ENCODE results near the gene HOXA4. TPM values are rescaled to one million over a fixed set of nuclear protein-coding genes. Genes with fewer than 3 reads are reported as not detected.
A peak's percentile ranks its signal among the peaks of the same experiment; 100 is the strongest.

HOXA4 gene
- total and polyA plus RNA-seq, 2 experiments from 2014 or later = not detected

DNA sequence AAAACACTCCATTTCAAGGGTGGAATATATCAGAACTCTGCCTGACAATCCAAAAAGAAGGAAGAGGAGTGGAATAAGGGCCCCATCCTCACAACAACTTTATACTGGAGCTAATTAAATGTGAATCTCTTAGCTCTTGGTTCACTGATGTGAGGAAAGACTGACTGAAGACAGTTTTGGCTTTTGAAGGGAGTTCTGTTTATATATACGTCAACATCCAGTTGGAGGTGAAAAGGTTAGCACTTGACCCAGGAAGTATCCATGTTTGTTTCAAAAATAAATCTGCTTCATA, 37.8 kb downstream of the HOXA4 start (continued):
- no peak for TF ChIP-seq EZH2 (IDR thresholded peaks at IDR 0.05; ENCODE audit: low read depth, unreplicated experiment)
- no peak for TF ChIP-seq ETS1 (IDR thresholded peaks at IDR 0.05)
- no peak for TF ChIP-seq EZH2phosphoT487 (IDR thresholded peaks at IDR 0.05; ENCODE audit: unreplicated experiment)

DNA sequence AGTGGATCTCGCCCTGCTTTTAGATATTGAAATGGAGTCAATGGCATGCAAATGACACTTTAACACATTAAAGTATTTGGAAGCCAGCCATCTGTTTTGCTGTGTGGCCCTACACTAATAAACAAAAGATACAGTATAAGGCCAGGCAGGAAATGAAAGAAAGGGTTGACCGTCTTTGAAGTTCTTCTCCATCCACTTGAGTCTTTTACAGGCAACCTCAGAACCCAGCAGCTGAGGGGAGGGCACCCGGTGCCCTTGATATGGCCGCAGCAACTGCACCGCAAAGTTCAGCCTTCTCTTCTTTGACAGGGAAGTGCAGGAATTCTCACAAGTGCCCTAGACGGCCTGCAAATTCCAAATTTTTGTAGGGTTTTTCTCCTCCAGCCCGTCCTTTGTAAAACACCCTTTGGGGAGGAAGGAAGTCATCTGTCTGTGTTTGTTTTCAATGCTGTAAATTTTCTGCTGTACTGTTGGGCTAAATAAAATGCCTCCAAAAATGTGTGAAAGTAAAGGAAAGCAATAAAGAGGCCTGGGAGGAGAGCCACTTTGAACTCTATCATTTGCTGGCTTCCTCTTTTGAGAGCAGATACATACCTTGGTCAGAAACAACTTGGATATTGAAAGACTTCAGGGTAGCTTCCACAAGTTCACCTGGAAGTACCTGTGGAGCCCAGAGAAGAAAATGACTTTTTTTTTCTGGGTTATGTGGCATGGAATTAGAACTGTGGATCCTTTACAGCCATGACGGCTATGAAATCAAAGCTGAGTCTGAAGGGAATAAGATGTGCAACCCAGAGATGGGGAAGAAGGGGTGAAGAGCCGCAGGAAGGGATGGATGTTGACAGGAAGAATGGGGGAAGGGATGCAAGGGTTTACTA, 38.4 kb downstream of the HOXA4 start:
- no peak overlapping the region for H2AFZ ChIP-seq
- DNase-seq (ENCODE audit: low spot score) (peak; percentile 83), ATAC-seq (peak; percentile 10)
- no peak overlapping the region for H3K27ac Mint-ChIP-seq
- H3F3A ChIP-seq (replicated peaks; ENCODE audit: low read depth) = peaks cover 36% of the 10 kb centered on the region
- no peaks in the 10 kb centered on the region for H3K36me3 ChIP-seq (ENCODE audit: insufficient read depth)
- no peaks in the 10 kb centered on the region for H3K36me3 Mint-ChIP-seq (ENCODE audit: low read depth)
- H3K9me2 ChIP-seq (ENCODE audit: insufficient read depth) = no peaks in the 10 kb centered on the region
- peaks cover 12% of the 10 kb centered on the region; the same call in 2 of the 3 replicates for H3K9me3 Mint-ChIP-seq
- H3K4me1 ChIP-seq (ENCODE audit: insufficient read depth) = peaks cover 51% of the 10 kb centered on the region
- H3K4me3 ChIP-seq = no peak overlapping the region
- H3K4me2 ChIP-seq = peak overlapping the region; percentile 33; the same call in 1 of the 2 replicates
- H3K27me3 Mint-ChIP-seq (ENCODE audit: insufficient read depth, low read depth, poor library complexity) = peaks cover 100% of the 10 kb centered on the region
- H3K27ac ChIP-seq (ENCODE audit: low read depth) = no peak overlapping the region
- H3K27me3 ChIP-seq (ENCODE audit: insufficient read depth) = peaks cover 100% of the 10 kb centered on the region
- no peaks in the 10 kb centered on the region for H3K79me2 ChIP-seq (replicated peaks; ENCODE audit: insufficient read depth)
- no peak overlapping the region; the same call in 2 of the 3 replicates for H3K4me3 Mint-ChIP-seq
- H4K20me1 ChIP-seq (replicated peaks; ENCODE audit: insufficient read depth) = peaks cover 46% of the 10 kb centered on the region
- peaks cover 42% of the 10 kb centered on the region for H3K4me1 Mint-ChIP-seq
- TF ChIP-seq ZNF462 (CRISPR knock-in tag; IDR thresholded peaks at IDR 0.05) = no peak
- TF ChIP-seq EZH2 (IDR thresholded peaks at IDR 0.05; ENCODE audit: low read depth, unreplicated experiment) = peak; percentile 86
- TF ChIP-seq, protein P1, sequence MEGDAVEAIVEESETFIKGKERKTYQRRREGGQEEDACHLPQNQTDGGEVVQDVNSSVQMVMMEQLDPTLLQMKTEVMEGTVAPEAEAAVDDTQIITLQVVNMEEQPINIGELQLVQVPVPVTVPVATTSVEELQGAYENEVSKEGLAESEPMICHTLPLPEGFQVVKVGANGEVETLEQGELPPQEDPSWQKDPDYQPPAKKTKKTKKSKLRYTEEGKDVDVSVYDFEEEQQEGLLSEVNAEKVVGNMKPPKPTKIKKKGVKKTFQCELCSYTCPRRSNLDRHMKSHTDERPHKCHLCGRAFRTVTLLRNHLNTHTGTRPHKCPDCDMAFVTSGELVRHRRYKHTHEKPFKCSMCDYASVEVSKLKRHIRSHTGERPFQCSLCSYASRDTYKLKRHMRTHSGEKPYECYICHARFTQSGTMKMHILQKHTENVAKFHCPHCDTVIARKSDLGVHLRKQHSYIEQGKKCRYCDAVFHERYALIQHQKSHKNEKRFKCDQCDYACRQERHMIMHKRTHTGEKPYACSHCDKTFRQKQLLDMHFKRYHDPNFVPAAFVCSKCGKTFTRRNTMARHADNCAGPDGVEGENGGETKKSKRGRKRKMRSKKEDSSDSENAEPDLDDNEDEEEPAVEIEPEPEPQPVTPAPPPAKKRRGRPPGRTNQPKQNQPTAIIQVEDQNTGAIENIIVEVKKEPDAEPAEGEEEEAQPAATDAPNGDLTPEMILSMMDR (conservative IDR thresholded peaks at IDR 0.05; ENCODE audit: low read depth in 2 of 2) = no peak
- no peak for TF ChIP-seq POLR2AphosphoS5 (IDR thresholded peaks at IDR 0.05; ENCODE audit: low read depth)
- peak; percentile 75 for TF ChIP-seq EZH2phosphoT487 (IDR thresholded peaks at IDR 0.05; ENCODE audit: unreplicated experiment)
- TF ChIP-seq CREB1 (CRISPR knock-in tag; IDR thresholded peaks at IDR 0.05; ENCODE audit: low read depth) = no peak
- no peak for TF ChIP-seq ZNF114 (CRISPR knock-in tag; IDR thresholded peaks at IDR 0.05)
- TF ChIP-seq STAT1 (IDR thresholded peaks at IDR 0.05; ENCODE audit: unreplicated experiment) = no peak
- TF ChIP-seq, protein P2, sequence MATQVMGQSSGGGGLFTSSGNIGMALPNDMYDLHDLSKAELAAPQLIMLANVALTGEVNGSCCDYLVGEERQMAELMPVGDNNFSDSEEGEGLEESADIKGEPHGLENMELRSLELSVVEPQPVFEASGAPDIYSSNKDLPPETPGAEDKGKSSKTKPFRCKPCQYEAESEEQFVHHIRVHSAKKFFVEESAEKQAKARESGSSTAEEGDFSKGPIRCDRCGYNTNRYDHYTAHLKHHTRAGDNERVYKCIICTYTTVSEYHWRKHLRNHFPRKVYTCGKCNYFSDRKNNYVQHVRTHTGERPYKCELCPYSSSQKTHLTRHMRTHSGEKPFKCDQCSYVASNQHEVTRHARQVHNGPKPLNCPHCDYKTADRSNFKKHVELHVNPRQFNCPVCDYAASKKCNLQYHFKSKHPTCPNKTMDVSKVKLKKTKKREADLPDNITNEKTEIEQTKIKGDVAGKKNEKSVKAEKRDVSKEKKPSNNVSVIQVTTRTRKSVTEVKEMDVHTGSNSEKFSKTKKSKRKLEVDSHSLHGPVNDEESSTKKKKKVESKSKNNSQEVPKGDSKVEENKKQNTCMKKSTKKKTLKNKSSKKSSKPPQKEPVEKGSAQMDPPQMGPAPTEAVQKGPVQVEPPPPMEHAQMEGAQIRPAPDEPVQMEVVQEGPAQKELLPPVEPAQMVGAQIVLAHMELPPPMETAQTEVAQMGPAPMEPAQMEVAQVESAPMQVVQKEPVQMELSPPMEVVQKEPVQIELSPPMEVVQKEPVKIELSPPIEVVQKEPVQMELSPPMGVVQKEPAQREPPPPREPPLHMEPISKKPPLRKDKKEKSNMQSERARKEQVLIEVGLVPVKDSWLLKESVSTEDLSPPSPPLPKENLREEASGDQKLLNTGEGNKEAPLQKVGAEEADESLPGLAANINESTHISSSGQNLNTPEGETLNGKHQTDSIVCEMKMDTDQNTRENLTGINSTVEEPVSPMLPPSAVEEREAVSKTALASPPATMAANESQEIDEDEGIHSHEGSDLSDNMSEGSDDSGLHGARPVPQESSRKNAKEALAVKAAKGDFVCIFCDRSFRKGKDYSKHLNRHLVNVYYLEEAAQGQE (IDR thresholded peaks at IDR 0.05; ENCODE audit: unreplicated experiment) = no peak
- TF ChIP-seq ZNF331 (CRISPR knock-in tag; IDR thresholded peaks at IDR 0.05; ENCODE audit: low read depth) = no peak

Measured in GM23338 (cell line).